Fibroblast of lung (primary cell): ENCODE results near the gene MFSD12. TPM values are rescaled to one million over a fixed set of nuclear protein-coding genes. Genes with fewer than 3 reads are reported as not detected.

Source experiments
- DNase-seq, 2 donors: peaks; one replicate each; pipeline versions ENCODE4 v3.0.0 to v3.0.0-alpha.2; 2010; ENCODE audit warnings: low read depth in 2 of 2
- H2AFZ ChIP-seq: 2 replicates; pipeline ENCODE4 v1.5.1; 2012; ENCODE audit warnings: low read length, control low read depth, inconsistent platforms
- H3K27ac ChIP-seq: 2 replicates; pipeline ENCODE4 v1.5.1; 2011; ENCODE audit warnings: low read length, control low read depth; ENCODE audit not compliant: insufficient read depth
- H3K27me3 ChIP-seq: 2 replicates; pipeline ENCODE4 v1.5.1; 2011; ENCODE audit warnings: mild to moderate bottlenecking, low read length; ENCODE audit not compliant: control insufficient read depth, insufficient read depth
- H3K36me3 ChIP-seq: 2 replicates; pipeline ENCODE4 v1.5.1; 2011; ENCODE audit warnings: low read length; ENCODE audit not compliant: control insufficient read depth, insufficient read depth
- H3K4me1 ChIP-seq: 2 replicates; pipeline ENCODE4 v1.5.1; 2011; ENCODE audit warnings: low read length; ENCODE audit not compliant: control insufficient read depth, insufficient read depth; ENCODE audit errors: extremely low read depth
- H3K4me2 ChIP-seq: 2 replicates; pipeline ENCODE4 v1.5.1; 2011; ENCODE audit warnings: low read length, control low read depth; ENCODE audit not compliant: insufficient read depth; ENCODE audit errors: extremely low read depth
- H3K4me3 ChIP-seq, 4 experiments: fragments of 200-600 bp in 1 of 4; sonication (generic) in 1 of 4; replicated peaks in 1 of 4; 2 replicates each; pipeline ENCODE4 v1.5.1; 2011 to 2016; ENCODE audit warnings: low read length in 4 of 4, low read depth in 3 of 4, mild to moderate bottlenecking in 3 of 4, control low read depth in 2 of 4, inconsistent platforms in 1 of 4, mixed read lengths in 1 of 4; ENCODE audit not compliant: insufficient read depth in 1 of 4; ENCODE audit errors: control extremely low read depth in 1 of 4
- H3K79me2 ChIP-seq: 2 replicates; pipeline ENCODE4 v1.5.1; 2012; ENCODE audit warnings: mild to moderate bottlenecking, low read length, inconsistent platforms; ENCODE audit not compliant: control insufficient read depth, insufficient read depth
- H3K9ac ChIP-seq: 2 replicates; pipeline ENCODE4 v1.5.1; 2011; ENCODE audit warnings: mild to moderate bottlenecking, low read length, control low read depth; ENCODE audit not compliant: insufficient read depth
- H3K9me3 ChIP-seq: 2 replicates; pipeline ENCODE4 v1.5.1; 2012; ENCODE audit warnings: low read depth, low read length; ENCODE audit not compliant: control insufficient read depth, insufficient read depth
- H4K20me1 ChIP-seq: 2 replicates; pipeline ENCODE4 v1.5.1; 2011; ENCODE audit warnings: low read length; ENCODE audit not compliant: control insufficient read depth, insufficient read depth; ENCODE audit errors: extremely low read depth
- CTCF ChIP-seq, 2 donors: IDR thresholded peaks in 1 of 2; conservative IDR thresholded peaks in 1 of 2; 1 replicate in 1 of 2; 2 replicates in 1 of 2; pipeline ENCODE4 v1.5.1; 2011 to 2012; ENCODE audit warnings: low read length in 2 of 2, control low read depth in 1 of 2, inconsistent platforms in 1 of 2, low read depth in 1 of 2, mild to moderate bottlenecking in 1 of 2
- EZH2 ChIP-seq: IDR thresholded peaks from 2 replicates; pipeline ENCODE4 v1.5.1; 2012; ENCODE audit warnings: low read length, control low read depth, mild to moderate bottlenecking; ENCODE audit errors: missing control alignments
- polyA plus RNA-seq, 2 donors: library from polyadenylated mRNA; depleted of rRNA in 1 of 2; stranded (reverse) in 1 of 2; unstranded in 1 of 2; fragments of >200 nt; gene quantifications; 2 replicates each; pipeline ENCODE4 v1.2.1, GENCODE V29; 2011 to 2012; ENCODE audit warnings: missing spikeins in 1 of 2
- total RNA-seq: library from RNA; depleted of rRNA; stranded (reverse); fragments of >200 nt; gene quantifications from 2 replicates; pipeline ENCODE4 v1.2.1, GENCODE V29; 2014

Gene MFSD12
- total and polyA plus RNA-seq, 2 donors (not counting 1 experiment from before 2014, with no cell fraction given), result 20.6 to 79.9 TPM

- H3K79me2 ChIP-seq, result peaks cover 32% of the 10 kb centered on the region
- no peak overlapping the region for H3K27ac ChIP-seq
- H3K4me2 ChIP-seq, result no peak overlapping the region
- no peak overlapping the region for H2AFZ ChIP-seq
- H3K4me1 ChIP-seq, result peaks cover 8% of the 10 kb centered on the region
- H3K4me3 ChIP-seq, result no peak overlapping the region
- H4K20me1 ChIP-seq, result no peaks in the 10 kb centered on the region
- no peak for TF ChIP-seq EZH2
- no peak for TF ChIP-seq CTCF (conservative IDR thresholded peaks at IDR 0.05 in 1 of 2, IDR thresholded peaks at IDR 0.05 in 1 of 2; ENCODE audit: low read depth in 1 of 2, low read length in 2 of 2)
- DNase-seq, result peak in 1 of 2 donors; percentile 45
- H3K36me3 ChIP-seq, result no peaks in the 10 kb centered on the region
- no peaks in the 10 kb centered on the region for H3K27me3 ChIP-seq
- H3K9me3 ChIP-seq, result no peaks in the 10 kb centered on the region
- no peak overlapping the region for H3K9ac ChIP-seq
Measured at GRCh38 chr19:3503036-3503572, 54.3 kb downstream of the MFSD12 start.

- Histone ChIP-seq H3K4me2 (no peak overlapping the region), H3K36me3 (peaks cover 4% of the 10 kb centered on the region), H3K4me1 (peaks cover 8% of the 10 kb centered on the region), H3K9ac (no peak overlapping the region), H3K4me3 (no peak overlapping the region), H3K27ac (no peak overlapping the region), H2AFZ (no peak overlapping the region), H4K20me1 (no peaks in the 10 kb centered on the region), H3K27me3 (no peaks in the 10 kb centered on the region), H3K9me3 (no peaks in the 10 kb centered on the region), H3K79me2 (peaks cover 25% of the 10 kb centered on the region)
- DNase-seq, result no peak
- no peak for TF ChIP-seq EZH2
- no peak for TF ChIP-seq CTCF (conservative IDR thresholded peaks at IDR 0.05 in 1 of 2, IDR thresholded peaks at IDR 0.05 in 1 of 2; ENCODE audit: low read depth in 1 of 2, low read length in 2 of 2)
Measured at GRCh38 chr19:3501780-3502179, 55.6 kb downstream of the MFSD12 start.

- TF ChIP-seq CTCF (conservative IDR thresholded peaks at IDR 0.05 in 1 of 2, IDR thresholded peaks at IDR 0.05 in 1 of 2; ENCODE audit: low read depth in 1 of 2, low read length in 2 of 2) (no peak), EZH2 (no peak)
- Histone ChIP-seq H3K4me1 (peaks cover 8% of the 10 kb centered on the region), H3K4me2 (peak within 1 kb of the TSS; percentile 100), H4K20me1 (no peaks in the 10 kb centered on the region), H3K36me3 (peaks cover 9% of the 10 kb centered on the region), H3K9me3 (no peaks in the 10 kb centered on the region), H3K79me2 (peaks cover 19% of the 10 kb centered on the region), H3K27me3 (no peaks in the 10 kb centered on the region), H3K4me3 (peak within 1 kb of the TSS; percentile 78 to 99 (median 89)), H3K9ac (peak within 1 kb of the TSS; percentile 99), H3K27ac (peak within 1 kb of the TSS; percentile 100), H2AFZ (peak within 1 kb of the TSS; percentile 99)
- peak; percentile 94 to 97 for DNase-seq
Measured at GRCh38 chr19:3500429-3501101, 56.8 kb downstream of the MFSD12 start, which contains the start of gene DOHH. Gene DOHH (minus strand): TSS chr19:3500674. CDS start chr19:3496814, 3,860 bp downstream.
